ENCODE results near the gene DDR2. TPM values are rescaled to one million over a fixed set of nuclear protein-coding genes. Genes with fewer than 3 reads are reported as not detected.

The DDR2 gene
- total RNA-seq, 1 experiment from 2014 or later = 1.9 TPM

DNA sequence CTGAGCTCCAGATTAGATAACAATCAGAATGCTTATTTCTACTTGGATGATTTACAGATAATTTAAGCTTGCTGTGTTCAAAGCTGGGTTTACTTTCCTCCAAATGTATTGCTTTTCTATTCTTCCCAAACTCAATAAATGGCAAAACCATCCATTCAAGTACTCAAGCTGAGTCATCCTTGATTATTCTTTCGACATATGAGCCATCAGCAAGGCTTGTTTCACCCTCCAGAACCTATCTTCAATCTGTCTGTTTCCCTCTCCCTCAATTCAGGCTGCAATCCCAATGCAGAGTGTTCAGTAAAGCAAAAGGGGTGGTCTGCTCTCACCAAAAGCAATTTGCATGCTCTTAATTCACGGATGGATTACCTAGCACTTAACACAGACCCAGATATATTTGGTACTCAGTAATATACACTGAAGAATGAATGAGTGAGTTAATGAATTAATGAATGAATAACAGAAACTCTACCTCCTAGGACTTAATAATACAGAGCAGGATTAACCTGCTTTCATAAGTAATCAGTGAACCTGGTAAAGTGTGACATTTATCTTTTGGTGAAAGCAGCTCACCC, 41.9 kb downstream of the DDR2 start:
- DNase-seq (ENCODE audit: low read depth, low spot score) (no peak), ATAC-seq (no peak)
- H3K4me3 ChIP-seq (ENCODE audit: low read depth in 2 of 2, low read length in 2 of 2) = no peak overlapping the region
- no peaks in the 10 kb centered on the region for H3K36me3 ChIP-seq (ENCODE audit: control insufficient read depth, insufficient read depth, low read length)
- in situ Hi-C loops (cut with HindIII; ENCODE audit: low pct_unique_long_range_greater_than_20kb, low sequenced_read_pairs) = no loop called here
- H3K27me3 ChIP-seq (ENCODE audit: control insufficient read depth, insufficient read depth, low read length) = no peaks in the 10 kb centered on the region
- ChIA-PET POLR2A (no interaction called here), CTCF (no interaction called here)
- no TSS peak for BruUV-seq (replicated peaks)
- H3K9me3 ChIP-seq (ENCODE audit: control insufficient read depth, insufficient read depth, low read depth, low read length) = no peaks in the 10 kb centered on the region
- TF ChIP-seq SIN3A (IDR thresholded peaks at IDR 0.05; ENCODE audit: borderline replicate concordance, insufficient read depth, low read depth, low read length) = no peak
- TF ChIP-seq, protein P1, sequence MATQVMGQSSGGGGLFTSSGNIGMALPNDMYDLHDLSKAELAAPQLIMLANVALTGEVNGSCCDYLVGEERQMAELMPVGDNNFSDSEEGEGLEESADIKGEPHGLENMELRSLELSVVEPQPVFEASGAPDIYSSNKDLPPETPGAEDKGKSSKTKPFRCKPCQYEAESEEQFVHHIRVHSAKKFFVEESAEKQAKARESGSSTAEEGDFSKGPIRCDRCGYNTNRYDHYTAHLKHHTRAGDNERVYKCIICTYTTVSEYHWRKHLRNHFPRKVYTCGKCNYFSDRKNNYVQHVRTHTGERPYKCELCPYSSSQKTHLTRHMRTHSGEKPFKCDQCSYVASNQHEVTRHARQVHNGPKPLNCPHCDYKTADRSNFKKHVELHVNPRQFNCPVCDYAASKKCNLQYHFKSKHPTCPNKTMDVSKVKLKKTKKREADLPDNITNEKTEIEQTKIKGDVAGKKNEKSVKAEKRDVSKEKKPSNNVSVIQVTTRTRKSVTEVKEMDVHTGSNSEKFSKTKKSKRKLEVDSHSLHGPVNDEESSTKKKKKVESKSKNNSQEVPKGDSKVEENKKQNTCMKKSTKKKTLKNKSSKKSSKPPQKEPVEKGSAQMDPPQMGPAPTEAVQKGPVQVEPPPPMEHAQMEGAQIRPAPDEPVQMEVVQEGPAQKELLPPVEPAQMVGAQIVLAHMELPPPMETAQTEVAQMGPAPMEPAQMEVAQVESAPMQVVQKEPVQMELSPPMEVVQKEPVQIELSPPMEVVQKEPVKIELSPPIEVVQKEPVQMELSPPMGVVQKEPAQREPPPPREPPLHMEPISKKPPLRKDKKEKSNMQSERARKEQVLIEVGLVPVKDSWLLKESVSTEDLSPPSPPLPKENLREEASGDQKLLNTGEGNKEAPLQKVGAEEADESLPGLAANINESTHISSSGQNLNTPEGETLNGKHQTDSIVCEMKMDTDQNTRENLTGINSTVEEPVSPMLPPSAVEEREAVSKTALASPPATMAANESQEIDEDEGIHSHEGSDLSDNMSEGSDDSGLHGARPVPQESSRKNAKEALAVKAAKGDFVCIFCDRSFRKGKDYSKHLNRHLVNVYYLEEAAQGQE (IDR thresholded peaks at IDR 0.05; ENCODE audit: insufficient read depth in 1 of 2, low read depth in 2 of 2, low read length in 1 of 2) = no peak
- TF ChIP-seq, protein P2, sequence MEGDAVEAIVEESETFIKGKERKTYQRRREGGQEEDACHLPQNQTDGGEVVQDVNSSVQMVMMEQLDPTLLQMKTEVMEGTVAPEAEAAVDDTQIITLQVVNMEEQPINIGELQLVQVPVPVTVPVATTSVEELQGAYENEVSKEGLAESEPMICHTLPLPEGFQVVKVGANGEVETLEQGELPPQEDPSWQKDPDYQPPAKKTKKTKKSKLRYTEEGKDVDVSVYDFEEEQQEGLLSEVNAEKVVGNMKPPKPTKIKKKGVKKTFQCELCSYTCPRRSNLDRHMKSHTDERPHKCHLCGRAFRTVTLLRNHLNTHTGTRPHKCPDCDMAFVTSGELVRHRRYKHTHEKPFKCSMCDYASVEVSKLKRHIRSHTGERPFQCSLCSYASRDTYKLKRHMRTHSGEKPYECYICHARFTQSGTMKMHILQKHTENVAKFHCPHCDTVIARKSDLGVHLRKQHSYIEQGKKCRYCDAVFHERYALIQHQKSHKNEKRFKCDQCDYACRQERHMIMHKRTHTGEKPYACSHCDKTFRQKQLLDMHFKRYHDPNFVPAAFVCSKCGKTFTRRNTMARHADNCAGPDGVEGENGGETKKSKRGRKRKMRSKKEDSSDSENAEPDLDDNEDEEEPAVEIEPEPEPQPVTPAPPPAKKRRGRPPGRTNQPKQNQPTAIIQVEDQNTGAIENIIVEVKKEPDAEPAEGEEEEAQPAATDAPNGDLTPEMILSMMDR (IDR thresholded peaks at IDR 0.05) = no peak
- H3K4me1 ChIP-seq (ENCODE audit: control insufficient read depth, insufficient read depth, low read length) = peaks cover 10% of the 10 kb centered on the region
- no peak overlapping the region for H3K27ac ChIP-seq (ENCODE audit: low read length)
- intact Hi-C loops (cut with micrococcal nuclease; ENCODE audit: unreplicated experiment) = no loop called here

DNA sequence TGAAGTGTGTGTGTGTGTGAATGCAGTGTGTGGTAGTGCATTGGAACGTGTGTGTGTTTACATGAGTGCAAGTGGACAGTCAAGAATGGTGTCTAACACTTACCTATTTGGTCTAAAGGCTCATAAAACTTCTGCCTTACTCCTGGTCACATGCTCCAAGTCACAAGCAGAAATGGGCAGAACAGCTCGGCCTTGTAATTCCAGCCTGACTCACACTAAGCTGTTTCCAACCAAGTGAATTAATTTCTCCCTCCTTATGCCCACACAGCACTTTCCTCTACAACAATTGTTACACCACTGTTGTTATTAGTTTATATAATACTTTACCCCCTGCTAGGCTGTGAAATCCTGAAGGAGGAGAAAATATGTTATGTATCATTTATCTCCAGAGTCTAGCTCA, 43.8 kb downstream of the DDR2 start:
- Histone ChIP-seq H3K4me1 (ENCODE audit: control insufficient read depth, insufficient read depth, low read length) (peaks cover 10% of the 10 kb centered on the region), H3K4me3 (ENCODE audit: low read depth in 2 of 2, low read length in 2 of 2) (no peak overlapping the region), H3K27ac (ENCODE audit: low read length) (no peak overlapping the region), H3K36me3 (ENCODE audit: control insufficient read depth, insufficient read depth, low read length) (no peaks in the 10 kb centered on the region), H3K9me3 (ENCODE audit: control insufficient read depth, insufficient read depth, low read depth, low read length) (no peaks in the 10 kb centered on the region), H3K27me3 (ENCODE audit: control insufficient read depth, insufficient read depth, low read length) (no peaks in the 10 kb centered on the region)
- TF ChIP-seq TCF7L2 (IDR thresholded peaks at IDR 0.05; ENCODE audit: low read depth, low read length) = no peak
- TF ChIP-seq, protein P2 (IDR thresholded peaks at IDR 0.05) = no peak
- no peak for TF ChIP-seq SIN3A (IDR thresholded peaks at IDR 0.05; ENCODE audit: borderline replicate concordance, insufficient read depth, low read depth, low read length)
- TF ChIP-seq POLR2AphosphoS5 (IDR thresholded peaks at IDR 0.05; ENCODE audit: low read depth, low read length) = no peak
- CTCF ChIA-PET = no interaction called here
- intact Hi-C loops (cut with micrococcal nuclease; ENCODE audit: unreplicated experiment) (no loop called here), in situ Hi-C loops (cut with HindIII; ENCODE audit: low pct_unique_long_range_greater_than_20kb, low sequenced_read_pairs) (no loop called here)
- DNase-seq (ENCODE audit: low read depth, low spot score) (no peak), ATAC-seq (no peak)
- POLR2A ChIA-PET = no interaction called here
- BruUV-seq (replicated peaks) = no TSS peak
